Adrenal gland (tissue), 5 donors: ENCODE measurements around the gene DLL3.

ENCODE experiments used
- CTCF ChIP-seq, 6 experiments: fragments of 450-650 bp in 4 of 6; fragments of 200-600 bp in 2 of 6; sonication (generic) in 1 of 6; IDR thresholded peaks; 1 replicate in 5 of 6; 2 replicates in 1 of 6; pipeline versions ENCODE4 v1.5.1 to v1.8.0; 2016 to 2021; ENCODE audit warnings: antibody characterized with exemption in 6 of 6, mild to moderate bottlenecking in 2 of 6, moderate library complexity in 1 of 6
- POLR2A ChIP-seq, 2 donors: fragments of 450-650 bp; IDR thresholded peaks; one replicate each; pipeline ENCODE4 v1.6.1; 2017; ENCODE audit warnings: antibody characterized with exemption in 2 of 2, mild to moderate bottlenecking in 2 of 2, moderate library complexity in 1 of 2
- donor health status: DM: no; HTN: no; CAD: no.

DNA sequence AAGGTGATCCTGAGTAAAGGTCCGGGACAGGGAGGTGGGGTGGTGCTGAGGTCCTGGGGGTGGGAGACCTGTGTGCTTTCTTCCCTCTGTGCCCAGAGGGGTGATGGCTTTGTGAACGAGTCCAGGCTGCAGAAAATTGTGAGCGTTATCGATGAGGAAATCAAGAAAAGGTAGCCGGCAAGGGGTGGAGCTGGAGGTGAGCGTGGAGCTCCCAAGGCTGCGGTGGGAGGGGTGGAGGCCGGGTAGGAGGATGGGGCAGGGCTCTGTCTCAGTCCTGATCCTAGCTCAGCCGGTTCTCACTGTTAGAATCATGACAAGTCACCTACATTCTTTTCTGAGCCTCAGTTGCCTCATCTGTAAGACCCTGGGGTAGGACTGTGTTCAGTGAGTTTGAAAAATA lies 20.2 kb downstream of the DLL3 start:
- TF ChIP-seq CTCF (IDR thresholded peaks at IDR 0.05) (no peak), POLR2A (IDR thresholded peaks at IDR 0.05) (no peak)
